Embryonic facial prominence (tissue), 1 donor: Measurements from ENCODE around the gene NIPAL3.
A peak's percentile ranks its signal among the peaks of the same experiment; 100 is the strongest.

ENCODE experiments used
- DNase-seq: peaks from one replicate; pipeline ENCODE4 v3.0.0-alpha.2; 2016; ENCODE audit errors: extremely low spot score

Gene NIPAL3

GRCh38 chr1:24415334-24415909 lies at the start of gene NIPAL3:
Gene NIPAL3 (plus strand): TSS chr1:24415802. CDS start chr1:24419548, 3,746 bp downstream.
- DNase-seq, result peak; percentile 94

DNA sequence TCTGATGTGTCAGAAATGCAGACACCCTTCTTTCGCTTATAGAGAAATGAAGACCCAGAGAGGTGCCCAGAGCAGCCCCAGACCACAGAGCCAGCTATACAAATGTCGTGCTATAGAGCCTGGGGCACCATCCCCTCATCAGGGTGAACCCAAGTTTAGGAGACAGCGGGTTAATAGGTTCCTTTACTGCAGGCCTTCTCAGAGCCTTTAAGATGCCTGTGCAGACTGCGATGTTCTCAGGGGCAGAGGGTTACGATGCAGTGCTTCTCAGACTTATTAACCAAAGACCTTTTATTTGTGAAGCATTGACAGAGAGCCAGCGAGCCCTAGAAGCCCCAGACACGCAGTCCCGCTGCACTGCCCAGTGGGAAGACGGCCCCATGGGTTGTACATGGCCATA lies 48.9 kb upstream of the NIPAL3 start:
- DNase-seq, result no peak

DNA sequence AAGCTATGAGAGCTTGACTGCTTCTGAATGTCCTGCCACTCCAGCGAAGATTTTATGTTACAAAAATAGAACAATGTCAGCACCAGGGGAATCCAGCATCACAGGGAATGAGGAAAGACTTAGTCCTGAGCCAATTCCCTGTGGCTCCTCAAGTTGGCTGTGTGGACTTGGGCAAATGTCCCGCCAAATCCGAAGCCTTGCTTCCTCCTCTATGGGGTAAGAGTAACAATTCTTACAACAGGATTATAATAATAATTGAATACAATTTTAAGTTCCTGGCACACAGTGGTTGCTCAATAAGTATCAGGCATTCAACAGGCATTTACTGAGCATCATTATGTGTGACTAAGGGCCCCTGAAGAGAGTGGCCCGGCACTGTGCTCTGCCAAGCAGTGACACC lies 46.4 kb upstream of the NIPAL3 start:
- DNase-seq, result no peak

DNA sequence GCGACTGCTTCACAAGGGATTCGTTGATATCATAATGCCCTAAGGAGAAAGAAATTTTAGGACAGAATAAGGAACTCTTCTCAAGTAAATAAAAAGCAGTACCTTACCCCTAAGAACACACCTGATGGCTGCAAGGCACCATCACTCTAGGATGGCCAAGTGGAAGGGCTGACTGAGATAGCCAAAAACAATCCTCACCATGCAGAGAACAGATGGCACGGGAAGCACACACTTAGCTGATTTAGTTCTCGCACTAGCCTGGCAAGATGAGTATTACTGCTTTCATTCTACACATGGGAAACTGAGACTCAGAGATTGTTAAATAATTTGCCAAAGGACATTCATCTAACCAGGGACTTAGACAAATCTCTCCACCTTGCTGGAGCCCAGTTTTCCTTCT lies 45.8 kb upstream of the NIPAL3 start:
- no peak for DNase-seq

- no peak for DNase-seq
Measured at GRCh38 chr1:24373044-24373443, 42.6 kb upstream of the NIPAL3 start.

DNA sequence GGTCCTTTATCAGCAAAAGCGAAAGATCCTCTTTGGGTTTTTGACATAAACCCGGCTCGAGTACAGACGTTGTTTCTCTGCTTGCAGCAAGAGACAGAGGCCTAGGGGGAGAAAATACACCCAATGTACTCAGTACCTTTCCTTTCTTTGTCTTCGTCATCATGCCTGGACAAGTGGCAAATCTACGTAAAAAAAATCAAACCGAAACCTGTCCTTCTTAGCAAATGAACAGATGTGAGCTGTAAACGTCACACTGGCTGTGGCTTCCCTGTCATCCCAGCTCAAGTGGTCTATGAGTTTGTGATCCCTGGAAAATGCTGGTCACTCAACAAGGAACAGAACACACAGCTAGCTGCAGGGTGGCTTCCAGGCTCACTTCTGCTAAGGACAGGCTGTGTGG lies 41.9 kb upstream of the NIPAL3 start:
- DNase-seq, result no peak

DNA sequence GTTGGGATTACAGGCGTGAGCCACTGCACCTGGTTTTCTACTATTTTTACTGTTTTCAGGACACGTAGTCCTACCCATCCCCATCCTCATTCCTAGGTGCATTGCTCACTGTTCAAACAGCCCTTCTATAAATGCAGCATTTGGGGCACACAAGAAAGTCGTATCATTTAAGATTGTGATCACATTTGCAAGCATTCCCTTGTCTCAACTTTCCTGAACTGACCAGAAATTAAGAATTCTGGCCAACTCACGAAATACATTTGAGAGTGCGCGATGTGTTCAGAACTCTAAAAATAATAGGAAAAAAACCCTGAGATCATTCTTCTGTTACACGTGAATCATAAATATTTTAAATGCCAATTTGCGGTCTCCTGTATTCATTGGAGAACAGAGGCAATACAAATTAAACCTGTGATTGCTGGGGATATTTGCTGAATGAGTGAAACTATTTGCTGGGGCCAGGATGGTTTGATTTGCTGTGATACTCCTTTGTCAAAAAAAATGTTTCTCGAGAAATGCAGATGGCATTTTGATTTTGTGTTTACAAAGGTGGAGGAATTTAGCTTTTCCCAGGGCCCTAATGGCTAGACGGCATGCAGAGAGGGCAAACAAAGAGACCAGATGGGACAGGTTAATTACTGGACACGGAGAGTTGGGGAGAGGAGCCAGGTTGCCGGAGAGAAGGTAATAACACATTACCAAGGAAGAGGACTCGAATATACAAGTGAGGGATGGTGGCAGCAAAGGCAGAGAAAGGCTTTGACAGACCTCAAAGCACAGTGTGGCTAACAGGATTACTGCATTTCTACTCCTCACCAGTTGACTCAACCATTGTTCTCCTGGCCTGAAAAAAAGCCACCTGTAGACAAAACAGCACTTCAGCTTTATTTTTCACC lies 40.5 kb upstream of the NIPAL3 start:
- no peak for DNase-seq

- no peak for DNase-seq
Measured at GRCh38 chr1:24379733-24380315, 35.8 kb upstream of the NIPAL3 start.

DNA sequence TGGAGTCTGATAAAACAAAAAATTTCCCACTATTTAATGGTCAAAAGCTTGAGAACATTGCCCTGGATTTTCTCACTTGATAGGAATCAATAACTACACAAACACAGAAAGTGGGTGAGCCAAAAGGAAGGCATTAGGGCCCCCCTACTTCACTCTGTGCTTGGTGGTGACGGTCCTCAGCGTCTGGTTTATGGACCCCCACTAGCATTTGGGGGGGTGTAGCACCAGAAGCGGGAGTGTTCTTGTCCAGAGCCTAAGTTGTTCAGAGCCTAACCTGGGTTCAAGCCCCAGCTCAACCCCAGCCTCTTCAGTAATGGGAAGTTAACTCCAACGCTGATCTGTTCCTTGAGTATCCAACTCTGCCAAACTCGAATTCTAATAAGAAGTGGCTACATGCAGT lies 35.1 kb upstream of the NIPAL3 start:
- DNase-seq, result no peak

GRCh38 chr1:24381256-24381655 lies 34.3 kb upstream of the NIPAL3 start:
- DNase-seq, result no peak

GRCh38 chr1:24382165-24382577 lies 33.4 kb upstream of the NIPAL3 start:
- no peak for DNase-seq

GRCh38 chr1:24383381-24383940 lies 32.1 kb upstream of the NIPAL3 start:
- DNase-seq, result no peak

GRCh38 chr1:24384251-24385090 lies 31.1 kb upstream of the NIPAL3 start:
- no peak for DNase-seq

DNA sequence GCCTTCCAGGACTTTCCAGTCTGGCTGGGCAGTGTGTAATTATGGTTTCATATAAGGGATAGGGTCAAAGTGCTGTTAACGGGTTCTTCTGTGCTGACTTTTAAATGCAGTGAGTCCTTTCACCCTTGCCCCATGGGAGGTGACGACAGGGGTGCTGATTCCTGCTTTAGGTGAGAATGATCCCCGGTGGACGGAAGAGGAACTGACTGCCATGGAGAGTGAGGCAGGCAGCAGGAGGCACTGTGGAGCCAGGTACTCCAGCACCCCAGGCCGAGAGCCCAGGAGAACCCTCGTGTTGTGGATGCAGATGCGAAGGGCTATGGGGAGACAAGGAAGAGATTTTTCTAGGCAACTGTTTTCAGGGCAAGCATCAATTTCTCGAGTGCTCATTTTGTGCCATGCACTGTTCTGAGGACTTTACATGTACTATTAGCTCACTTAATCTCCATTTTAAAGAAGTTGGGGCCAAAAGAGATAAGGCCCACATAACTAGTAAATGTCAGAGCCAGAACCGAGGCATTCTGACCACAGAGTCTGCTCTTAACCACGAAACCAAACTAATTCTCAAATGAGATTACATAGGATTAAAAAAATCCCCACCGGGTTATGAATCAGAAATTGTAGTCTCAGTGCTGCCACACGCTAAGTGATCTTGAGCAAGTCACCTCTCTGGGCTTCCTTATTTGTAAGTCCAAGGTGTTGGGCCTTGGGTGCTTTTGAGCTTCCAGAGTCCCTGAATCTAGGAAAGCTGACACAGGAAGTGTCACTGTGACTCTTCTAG lies 30.3 kb upstream of the NIPAL3 start:
- DNase-seq, result no peak

DNA sequence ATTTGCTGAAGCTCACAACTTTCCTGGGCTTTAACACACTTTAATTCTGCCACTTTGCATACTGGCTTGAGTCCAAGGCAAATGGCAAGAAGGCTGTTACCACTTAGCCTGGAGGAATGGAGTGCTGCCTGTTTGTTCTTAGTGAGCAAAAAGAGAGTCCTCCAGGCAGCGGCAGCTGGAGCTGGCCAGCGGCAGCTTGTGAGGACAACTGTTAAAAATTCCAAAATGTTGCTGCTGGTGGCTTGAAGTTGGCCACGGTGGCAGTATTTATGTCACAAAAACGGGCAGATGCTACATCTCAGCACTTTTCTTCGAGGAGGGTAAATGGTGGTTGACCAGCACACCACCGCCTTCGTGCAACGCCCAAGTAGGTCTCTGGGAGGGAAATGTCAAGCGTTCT lies 29.4 kb upstream of the NIPAL3 start:
- no peak for DNase-seq

DNA sequence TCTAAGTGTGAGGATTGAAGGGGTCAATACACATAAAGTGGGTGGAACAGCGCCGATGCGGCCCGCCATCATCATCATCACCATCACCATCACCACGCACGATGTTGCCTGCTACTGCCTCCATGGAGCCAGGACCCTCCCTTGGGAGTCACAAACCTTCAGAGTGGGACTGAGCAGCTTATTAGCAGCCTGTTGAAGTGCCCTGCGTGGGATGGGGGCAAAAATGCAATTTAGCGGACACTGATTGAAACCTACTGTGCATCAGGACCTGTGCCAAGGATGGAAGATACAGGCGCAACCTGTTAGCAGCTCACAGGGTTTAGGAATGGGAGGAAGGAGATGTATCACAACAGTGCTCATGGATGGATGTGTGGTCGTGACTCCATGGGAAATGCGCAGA lies 28.7 kb upstream of the NIPAL3 start:
- DNase-seq, result no peak

DNA sequence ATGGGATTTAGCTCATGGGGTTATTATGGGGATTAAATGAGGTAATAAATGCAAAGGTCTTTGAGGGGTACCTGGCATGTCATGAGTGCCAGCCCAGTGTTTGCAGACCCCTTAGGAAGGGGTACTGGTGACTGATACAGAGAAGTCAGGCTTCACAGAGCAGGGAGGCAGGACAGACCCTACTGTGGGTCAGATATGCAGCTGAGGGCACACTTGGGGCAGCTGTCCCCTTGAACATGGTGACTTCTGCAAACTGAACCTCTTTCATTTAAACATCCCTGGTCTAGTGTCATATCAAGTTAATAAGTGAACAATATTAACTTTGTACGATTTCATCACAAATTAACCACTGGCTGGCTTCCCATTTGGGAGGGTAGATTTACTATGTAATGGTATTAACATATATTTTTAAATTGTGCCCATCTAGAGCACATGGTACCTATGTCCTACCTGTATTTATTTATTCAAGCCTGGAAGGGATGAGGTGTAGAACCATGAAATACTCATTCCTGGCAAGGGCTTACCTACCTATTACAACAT lies 27.9 kb upstream of the NIPAL3 start:
- DNase-seq, result no peak

GRCh38 chr1:24388331-24388885 lies 27.2 kb upstream of the NIPAL3 start:
- no peak for DNase-seq

- no peak for DNase-seq
Measured at GRCh38 chr1:24389231-24389678, 26.3 kb upstream of the NIPAL3 start.
